Ishikawa (cell line): ENCODE data around the gene DQX1.

Experiments used
- CEBPB ChIP-seq: IDR thresholded peaks from 2 replicates; pipeline ENCODE4 v1.6.1; 2012
- CREB1 ChIP-seq: IDR thresholded peaks from 2 replicates; pipeline ENCODE4 v1.6.1; 2012; ENCODE audit warnings: low read depth
- EGR1 ChIP-seq: IDR thresholded peaks from 2 replicates; pipeline ENCODE4 v1.6.1; 2012
- EP300 ChIP-seq: IDR thresholded peaks from 2 replicates; pipeline ENCODE4 v1.6.1; 2012; ENCODE audit warnings: borderline replicate concordance
- FOXM1 ChIP-seq: IDR thresholded peaks from 2 replicates; pipeline ENCODE4 v1.6.1; 2012; ENCODE audit warnings: low read depth, borderline replicate concordance
- MAX ChIP-seq: IDR thresholded peaks from 2 replicates; pipeline ENCODE4 v1.6.1; 2012
- NFIC ChIP-seq: IDR thresholded peaks from 2 replicates; pipeline ENCODE4 v1.6.1; 2012
- RAD21 ChIP-seq: IDR thresholded peaks from 2 replicates; pipeline ENCODE4 v1.6.1; 2012; ENCODE audit warnings: low read depth
- REST ChIP-seq: IDR thresholded peaks from 2 replicates; pipeline ENCODE4 v1.6.1; 2012; ENCODE audit warnings: low read depth, mild to moderate bottlenecking
- TAF1 ChIP-seq: IDR thresholded peaks from 2 replicates; pipeline ENCODE4 v1.6.1; 2012; ENCODE audit warnings: low read depth, mild to moderate bottlenecking
- TCF12 ChIP-seq: IDR thresholded peaks from 2 replicates; pipeline ENCODE4 v1.6.1; 2012; ENCODE audit warnings: low read depth
- TEAD4 ChIP-seq: IDR thresholded peaks from 2 replicates; pipeline ENCODE4 v1.6.1; 2012
- USF1 ChIP-seq: IDR thresholded peaks from 2 replicates; pipeline ENCODE4 v1.6.1; 2012
- YY1 ChIP-seq: IDR thresholded peaks from 2 replicates; pipeline ENCODE4 v1.6.1; 2012; ENCODE audit warnings: low read depth
- ZBTB7A ChIP-seq: IDR thresholded peaks from 2 replicates; pipeline ENCODE4 v1.6.1; 2012; ENCODE audit warnings: low read depth

Gene DQX1

GRCh38 chr2:74515981-74516633 is 9.9 kb downstream of the DQX1 start:
- TF ChIP-seq FOXM1: no peak
- no peak for TF ChIP-seq NFIC
- TF ChIP-seq TEAD4: no peak
- no peak for TF ChIP-seq TCF12
- no peak for TF ChIP-seq RAD21
- no peak for TF ChIP-seq CEBPB

- TF ChIP-seq EGR1 (no peak), NFIC (no peak), MAX (no peak), RAD21 (no peak), TAF1 (no peak), CEBPB (no peak), YY1 (no peak), USF1 (no peak), TEAD4 (no peak), ZBTB7A (no peak), CREB1 (no peak), TCF12 (no peak), REST (no peak), EP300 (no peak), FOXM1 (no peak)
Measured at GRCh38 chr2:74515271-74515980, 10.6 kb downstream of the DQX1 start.

- no peak for TF ChIP-seq USF1
- TF ChIP-seq RAD21: no peak
- no peak for TF ChIP-seq CREB1
- TF ChIP-seq EGR1: no peak
- TF ChIP-seq TCF12: no peak
- TF ChIP-seq FOXM1: no peak
- no peak for TF ChIP-seq TEAD4
- no peak for TF ChIP-seq NFIC
- TF ChIP-seq EP300: no peak
- TF ChIP-seq ZBTB7A: no peak
- no peak for TF ChIP-seq YY1
- no peak for TF ChIP-seq MAX
- no peak for TF ChIP-seq TAF1
- no peak for TF ChIP-seq REST
- TF ChIP-seq CEBPB: no peak
Measured at GRCh38 chr2:74514368-74515270, 11.4 kb downstream of the DQX1 start, which contains the start of gene TLX2. Gene TLX2 (plus strand): TSS chr2:74514450. CDS start chr2:74514807, 357 bp downstream.

GRCh38 chr2:74513605-74514367 is 12.2 kb downstream of the DQX1 start:
- TF ChIP-seq NFIC (no peak), MAX (no peak), EGR1 (no peak), TCF12 (no peak), FOXM1 (no peak), RAD21 (no peak), YY1 (no peak), CREB1 (no peak), REST (no peak), TAF1 (no peak), EP300 (no peak)
